Measurements from ENCODE around the gene CTNNAL1.
"Not testable (repeated sequence)": the region's sequence is repeated elsewhere in the genome, so short reads cannot be mapped to it uniquely, and the experiment has no call there.

Gene CTNNAL1

GRCh38 chr9:108980893-108981292 lies 32.4 kb downstream of the CTNNAL1 start:
- no peak for DNase-seq

DNA sequence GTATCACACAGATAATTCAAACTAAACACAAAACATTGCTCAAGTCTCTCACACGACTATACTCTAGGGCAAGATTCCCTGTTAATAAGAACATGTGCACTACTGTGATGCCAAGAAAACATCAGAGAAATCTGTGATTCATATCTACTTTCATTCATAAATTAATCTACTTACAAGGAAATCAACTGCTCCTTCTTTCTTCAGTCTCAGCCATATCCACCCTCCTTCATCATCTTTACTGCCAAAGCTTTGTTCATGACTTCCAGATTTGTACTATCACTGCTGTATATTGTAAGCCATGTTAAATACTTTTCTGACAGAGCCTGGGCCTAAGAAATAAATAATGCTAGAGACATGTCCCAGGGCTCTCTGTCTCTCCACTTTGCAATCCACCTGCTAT lies 35.1 kb downstream of the CTNNAL1 start:
- no peak for DNase-seq

DNA sequence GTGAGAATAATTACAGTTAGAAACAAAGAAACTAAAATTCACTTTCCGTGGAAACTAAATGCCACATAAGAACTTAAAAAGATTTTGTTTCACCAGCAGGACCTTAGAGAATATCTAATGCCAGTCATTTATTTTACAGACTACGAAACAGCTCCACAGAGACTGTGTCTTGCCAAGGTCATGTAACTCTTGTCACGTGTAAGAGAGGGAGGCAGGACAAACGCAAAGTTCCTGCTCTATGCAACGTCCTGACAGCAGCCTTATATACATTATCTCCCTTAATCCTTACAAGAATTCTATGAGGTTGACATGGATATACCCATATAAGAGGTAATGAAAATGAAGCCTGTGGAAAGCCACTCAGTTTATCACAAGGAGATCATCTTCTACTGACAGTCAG lies 39.4 kb downstream of the CTNNAL1 start:
- DNase-seq = no peak

DNA sequence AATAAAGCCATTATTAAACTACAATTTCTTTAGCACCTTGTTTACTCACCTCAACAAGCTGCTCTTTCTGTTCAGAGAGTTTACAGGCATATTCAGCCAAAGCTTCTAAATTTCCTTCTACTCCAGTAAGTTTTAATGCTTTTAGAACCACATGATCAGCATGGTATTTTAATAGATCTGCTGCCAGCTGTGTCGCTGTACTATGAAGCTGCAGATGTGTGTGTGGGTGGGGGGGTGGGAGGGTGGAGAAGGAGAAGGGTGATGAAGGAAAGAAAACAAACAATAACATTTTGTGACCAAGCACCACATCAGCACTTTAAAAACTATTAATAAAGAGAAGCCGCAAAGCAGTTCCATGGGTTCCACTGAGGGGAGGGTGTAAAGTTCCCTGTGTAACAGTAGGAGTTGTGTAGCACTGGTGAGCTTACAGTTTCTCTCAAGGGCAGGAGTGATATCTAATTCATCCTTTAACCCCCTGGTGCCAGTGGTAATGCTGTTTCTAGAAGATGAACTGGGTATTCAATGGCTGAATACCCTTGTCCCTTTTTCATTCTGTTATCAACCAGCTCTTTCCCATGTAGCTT lies 40.6 kb downstream of the CTNNAL1 start:
- no peak for DNase-seq

DNA sequence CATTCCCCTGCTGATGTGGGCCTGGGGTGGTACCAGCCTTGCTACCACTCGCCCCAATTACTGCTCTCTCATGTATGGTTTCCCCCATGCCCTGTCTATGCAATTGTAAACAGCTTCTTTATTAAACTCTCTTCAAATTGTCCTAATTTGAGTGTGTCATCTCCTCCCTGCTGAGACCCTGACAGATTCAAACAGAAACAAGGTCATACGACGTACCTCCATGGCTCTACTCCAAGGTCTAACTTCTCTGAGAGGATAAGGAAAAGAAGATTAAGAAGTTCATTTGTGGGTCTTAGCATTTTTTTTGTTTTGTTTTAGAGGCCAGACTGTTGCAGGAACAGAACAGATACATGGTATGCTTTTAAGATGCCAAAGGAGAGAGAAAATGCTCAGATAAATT lies 41.1 kb downstream of the CTNNAL1 start:
- no peak for DNase-seq

DNA sequence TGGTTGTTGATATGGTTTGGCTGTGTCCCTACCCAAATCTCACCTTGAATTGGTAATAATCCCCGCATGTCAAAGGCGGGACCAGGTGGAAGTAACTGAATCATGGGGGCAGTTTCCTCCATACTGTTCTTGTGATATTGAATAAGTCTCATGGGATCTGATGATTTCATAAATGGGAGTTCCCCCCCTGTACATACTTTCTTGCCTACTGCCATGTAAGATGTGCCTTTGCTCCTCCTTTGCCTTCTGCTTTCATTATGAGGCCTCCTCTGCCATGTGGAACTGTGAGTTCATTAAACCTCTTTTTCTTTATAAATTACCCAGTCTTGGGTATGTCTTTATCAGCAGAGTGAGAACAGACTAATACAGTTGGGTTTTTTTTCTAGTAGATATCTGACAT lies 41.9 kb downstream of the CTNNAL1 start:
- DNase-seq = not testable (repeated sequence)

DNA sequence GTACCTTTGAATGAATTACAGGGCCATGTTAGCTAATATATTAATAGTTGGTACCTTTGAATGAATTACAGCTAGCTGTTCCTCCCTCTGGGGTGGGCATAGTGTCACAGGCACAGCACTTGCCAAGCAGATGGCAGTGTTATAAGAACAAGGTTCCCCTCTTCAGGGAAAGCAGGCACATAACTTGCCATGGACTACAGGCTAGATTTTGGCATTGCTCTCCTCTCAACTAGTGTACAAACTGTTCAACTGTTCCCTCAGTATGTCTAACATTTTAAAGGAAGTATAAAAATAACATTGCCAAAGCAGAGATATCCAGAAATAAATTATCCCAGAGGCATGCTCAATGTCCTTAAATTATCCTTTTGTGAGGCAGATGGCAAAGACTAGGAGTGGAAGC lies 45.4 kb downstream of the CTNNAL1 start:
- DNase-seq = peak in 1 of 2 donors; percentile 52

DNA sequence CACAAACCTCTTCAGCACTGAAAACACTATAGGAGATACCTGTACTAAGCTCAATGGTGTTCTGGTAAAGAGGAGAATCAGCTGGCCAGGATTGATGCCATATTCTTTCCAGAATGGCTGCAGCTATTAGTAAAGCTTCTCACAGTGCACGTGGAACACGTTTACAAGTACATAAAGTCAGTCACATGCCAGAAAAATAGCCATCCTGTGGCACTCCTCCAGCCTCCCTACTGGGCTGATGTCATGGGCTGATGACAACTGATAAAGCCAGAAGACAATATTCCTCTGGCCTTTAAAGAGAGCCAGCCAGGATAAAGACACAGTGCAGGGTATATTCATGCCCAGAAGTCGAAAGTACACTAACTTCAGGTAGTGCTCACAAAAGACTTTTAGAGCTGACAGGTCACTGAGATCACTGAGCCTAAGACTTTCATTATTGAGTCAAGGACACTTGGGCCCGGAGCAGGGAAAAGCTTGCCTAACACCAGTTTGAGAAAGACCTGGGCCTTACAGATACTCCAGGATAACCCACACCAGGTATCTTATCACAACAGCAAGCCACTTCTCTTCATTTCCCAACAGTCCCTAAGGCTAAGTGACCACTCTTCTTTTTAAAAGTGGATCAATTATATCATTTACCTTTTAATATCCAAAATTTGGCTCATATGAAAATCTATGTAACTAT lies 49.7 kb downstream of the CTNNAL1 start:
- DNase-seq = no peak

DNA sequence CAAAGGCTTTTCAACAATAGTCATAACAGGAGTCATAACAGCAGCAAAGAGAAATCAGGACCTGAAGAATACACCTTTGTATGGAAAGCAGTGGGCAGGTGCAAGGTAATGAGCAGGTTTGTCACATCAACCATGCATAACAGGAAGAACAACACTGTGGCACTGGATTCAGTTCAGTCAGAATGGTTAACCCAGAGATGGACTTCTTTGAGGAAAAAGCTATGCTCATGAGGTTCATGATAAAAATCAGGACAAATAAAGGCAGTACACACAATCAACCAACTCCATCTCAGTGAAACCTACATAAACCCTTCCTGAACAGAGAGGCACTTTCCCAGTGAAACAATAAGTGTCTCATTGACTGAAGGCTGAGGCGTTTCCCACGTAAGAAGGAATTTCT lies 52.1 kb downstream of the CTNNAL1 start:
- no peak for DNase-seq

GRCh38 chr9:108960331-108960730 lies 53.0 kb downstream of the CTNNAL1 start:
- DNase-seq = no peak

GRCh38 chr9:108956631-108957026 lies 56.7 kb downstream of the CTNNAL1 start:
- DNase-seq = no peak

GRCh38 chr9:108956022-108956630 lies 57.2 kb downstream of the CTNNAL1 start:
- no peak for DNase-seq

DNA sequence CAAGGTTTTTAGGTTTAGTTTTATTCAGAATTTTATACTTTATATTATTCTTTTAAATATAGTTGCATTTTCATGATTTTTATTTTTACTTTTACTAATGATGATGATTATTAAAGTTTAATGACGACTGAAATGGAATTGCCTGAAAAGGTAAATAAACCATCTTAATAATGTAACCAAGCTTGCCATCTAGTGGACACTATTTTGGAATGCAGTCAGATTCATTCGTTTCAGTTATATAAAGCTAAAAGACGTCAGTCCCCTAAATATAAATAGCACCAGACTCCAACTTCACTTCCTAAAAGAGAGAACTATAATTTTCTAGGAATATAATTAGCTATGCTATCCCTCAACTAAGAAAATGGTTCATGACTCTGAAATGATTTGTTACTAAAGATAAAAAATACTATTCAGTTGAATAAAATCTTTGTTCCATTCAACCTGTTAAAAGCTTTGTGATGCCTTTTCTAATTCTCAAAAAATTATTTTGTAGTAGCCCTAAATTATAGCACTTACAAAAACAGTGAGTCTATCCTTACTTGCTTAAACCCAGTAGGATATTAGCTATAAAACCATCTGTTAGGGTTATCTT lies 59.2 kb downstream of the CTNNAL1 start:
- peak in 1 of 2 donors; percentile 65 for DNase-seq

DNA sequence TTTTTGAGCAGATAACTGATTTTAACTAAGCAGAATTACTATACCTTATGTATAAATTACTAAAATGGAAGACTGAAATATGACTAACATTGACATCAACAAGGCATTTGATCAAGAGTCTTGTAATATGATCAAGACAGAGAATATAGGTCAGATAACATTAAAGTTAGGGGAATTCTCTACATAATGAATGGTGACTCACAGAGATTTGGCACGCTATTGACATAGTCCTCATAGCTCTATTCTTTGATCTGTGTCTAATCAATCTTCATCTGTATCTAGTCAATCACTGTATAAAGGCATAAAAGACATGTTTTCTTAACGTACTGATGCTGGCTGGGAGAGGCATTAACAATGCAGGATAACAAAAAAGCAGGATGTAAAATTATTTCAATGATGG lies 61.7 kb downstream of the CTNNAL1 start:
- DNase-seq = no peak

GRCh38 chr9:108950168-108950567 lies 63.1 kb downstream of the CTNNAL1 start:
- DNase-seq = no peak

DNA sequence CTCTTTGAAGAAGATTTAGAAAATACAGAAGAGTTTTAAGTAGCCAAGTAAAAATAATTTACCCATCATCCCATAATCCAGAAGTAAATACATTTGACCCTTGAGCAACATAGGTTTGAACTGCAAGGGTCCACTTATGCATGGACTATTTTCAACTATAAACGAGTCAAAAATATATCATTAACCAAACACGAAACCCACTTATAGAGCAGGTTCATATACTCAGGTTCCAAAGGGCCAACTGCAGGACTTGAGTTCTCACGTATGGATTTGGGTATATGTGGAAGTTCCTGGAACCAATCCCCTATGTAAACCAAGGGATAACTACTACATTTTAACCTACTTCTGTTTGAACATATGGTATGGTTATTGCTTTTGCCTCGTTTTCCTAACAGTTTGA lies 73.3 kb downstream of the CTNNAL1 start:
- no peak for DNase-seq

DNA sequence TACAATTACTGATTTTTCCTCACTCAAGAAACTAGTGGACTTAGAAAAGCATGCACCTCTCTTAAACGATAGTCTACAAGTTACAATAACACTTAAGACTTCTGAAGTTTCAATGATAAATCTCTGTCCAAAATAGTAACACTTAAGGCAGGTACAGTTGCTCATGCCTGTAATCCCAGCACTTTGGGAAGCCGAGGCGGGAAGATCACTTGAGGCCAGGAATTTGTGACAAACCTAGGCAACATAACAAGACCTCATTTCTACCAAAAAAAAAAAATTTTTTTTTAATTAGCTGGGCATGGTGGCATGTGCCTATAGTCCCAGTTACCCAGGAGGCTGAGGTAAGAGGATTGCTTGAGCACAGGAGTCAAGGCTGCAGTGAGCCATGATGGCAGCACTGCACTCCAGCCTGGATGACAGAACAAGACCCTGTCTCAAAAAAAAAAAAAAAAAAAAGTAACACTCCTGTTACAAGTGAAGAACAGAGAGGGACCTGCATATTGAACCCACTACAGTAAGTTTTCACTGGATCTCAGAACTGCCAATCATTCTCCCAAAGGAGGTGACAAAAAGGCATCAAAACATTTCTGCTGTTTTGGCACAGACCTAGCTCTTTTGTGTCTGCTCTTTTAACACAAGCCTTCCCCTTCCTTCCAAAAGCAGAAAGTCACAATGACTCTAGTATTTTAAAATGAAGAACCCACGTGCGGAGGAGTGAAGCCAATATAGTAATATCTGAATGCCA lies 75.6 kb downstream of the CTNNAL1 start:
- DNase-seq = no peak

DNA sequence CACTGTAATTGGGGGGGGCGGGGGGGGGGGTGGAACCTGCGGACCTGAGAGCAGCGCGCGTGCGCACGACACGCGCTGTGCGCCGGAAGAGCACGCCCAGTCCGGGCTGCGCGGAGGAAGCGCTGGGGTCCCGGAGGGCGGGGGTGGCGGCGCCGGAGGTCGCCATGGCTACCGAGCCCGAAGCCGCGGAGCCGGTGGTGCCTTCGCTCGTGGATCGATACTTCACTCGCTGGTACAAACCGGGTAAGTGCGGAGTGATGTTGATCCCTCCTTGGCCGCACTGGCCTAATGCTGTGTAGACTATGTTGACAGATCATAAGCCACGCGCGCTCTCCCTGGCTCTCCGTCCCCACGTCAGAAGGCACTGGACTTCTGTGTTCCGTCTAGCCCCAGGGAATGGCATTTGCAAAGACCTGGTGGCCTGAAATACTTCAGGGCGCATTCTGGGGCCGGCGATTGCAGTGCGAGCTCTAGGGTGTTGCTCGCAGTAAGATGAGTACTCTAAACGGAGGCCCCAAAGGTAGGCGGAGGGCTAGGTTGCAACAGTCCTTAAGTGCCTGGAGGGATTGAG lies 78.9 kb downstream of the CTNNAL1 start, which contains the start of gene ABITRAM:
Gene ABITRAM, plus strand, starts transcription at position 78 of the 571 bp plus-strand sequence. Its CDS starts 87 bp downstream, at position 165.
- DNase-seq = peak; percentile 80 to 82

GRCh38 chr9:108933718-108934322 lies 79.5 kb downstream of the CTNNAL1 start, which contains the start of gene ELP1:
TSS of gene ELP1 (minus strand) at chr9:108934124. CDS start at chr9:108931146, 2,978 bp downstream.
- peak; percentile 82 to 84 for DNase-seq

DNA sequence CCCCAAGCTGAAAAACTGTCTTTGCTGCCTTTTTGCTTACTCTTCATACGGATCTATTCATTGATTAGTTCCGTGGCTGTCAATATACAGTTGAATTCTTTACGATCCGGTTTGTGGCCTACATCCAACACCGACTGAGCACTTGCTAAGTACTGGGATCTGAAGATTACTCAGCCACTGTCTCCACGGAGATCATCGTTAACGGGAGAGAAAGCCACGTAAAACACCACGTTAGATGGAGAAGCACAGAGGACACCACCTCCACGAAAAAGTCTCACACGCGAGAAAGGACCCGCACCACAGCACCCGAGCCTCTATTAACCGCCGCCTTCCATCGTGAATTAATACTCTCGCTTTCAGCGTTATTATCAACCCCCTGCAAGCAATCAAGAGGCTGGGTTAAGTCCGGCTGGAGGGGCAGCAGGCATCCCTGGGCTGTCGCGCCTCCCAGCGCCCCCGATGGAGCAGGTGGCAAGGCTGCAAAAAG lies 80.0 kb downstream of the CTNNAL1 start:
- peak in 1 of 2 donors; percentile 53 for DNase-seq

GRCh38 chr9:108928386-108928785 lies 84.9 kb downstream of the CTNNAL1 start:
- no peak for DNase-seq

DNA sequence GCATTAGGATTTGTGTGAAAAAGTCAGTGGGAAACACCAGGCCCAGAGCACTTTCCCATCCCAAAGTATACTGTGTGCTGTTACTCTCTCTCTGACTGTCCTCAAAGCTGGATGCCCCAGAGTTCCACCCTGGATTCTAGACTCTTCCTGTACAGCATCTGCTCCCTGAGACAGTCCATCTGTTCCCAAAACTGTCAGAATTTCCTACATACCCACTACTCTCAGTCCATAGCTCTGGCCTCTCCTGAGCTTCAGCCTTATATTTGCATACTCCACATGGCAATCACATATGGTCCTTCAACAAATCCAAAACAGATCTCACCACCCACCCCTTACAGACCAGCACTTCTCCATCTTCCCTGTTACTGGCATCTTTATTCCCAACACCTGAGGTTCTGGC lies 88.8 kb downstream of the CTNNAL1 start:
- DNase-seq = no peak
